K562 treated with DMSO at 1 percent for 12 hours (cell line): ENCODE measurements around the gene DDX27. TPM values are rescaled to one million over a fixed set of nuclear protein-coding genes. Genes with fewer than 3 reads are reported as not detected.

Experiments
- total RNA-seq: library from RNA; unstranded; fragments of 300-600 nt; gene quantifications from 2 replicates; pipeline ENCODE4 v1.2.3, GENCODE V29; 2022; ENCODE audit not compliant: insufficient read depth

The DDX27 gene, protein sequence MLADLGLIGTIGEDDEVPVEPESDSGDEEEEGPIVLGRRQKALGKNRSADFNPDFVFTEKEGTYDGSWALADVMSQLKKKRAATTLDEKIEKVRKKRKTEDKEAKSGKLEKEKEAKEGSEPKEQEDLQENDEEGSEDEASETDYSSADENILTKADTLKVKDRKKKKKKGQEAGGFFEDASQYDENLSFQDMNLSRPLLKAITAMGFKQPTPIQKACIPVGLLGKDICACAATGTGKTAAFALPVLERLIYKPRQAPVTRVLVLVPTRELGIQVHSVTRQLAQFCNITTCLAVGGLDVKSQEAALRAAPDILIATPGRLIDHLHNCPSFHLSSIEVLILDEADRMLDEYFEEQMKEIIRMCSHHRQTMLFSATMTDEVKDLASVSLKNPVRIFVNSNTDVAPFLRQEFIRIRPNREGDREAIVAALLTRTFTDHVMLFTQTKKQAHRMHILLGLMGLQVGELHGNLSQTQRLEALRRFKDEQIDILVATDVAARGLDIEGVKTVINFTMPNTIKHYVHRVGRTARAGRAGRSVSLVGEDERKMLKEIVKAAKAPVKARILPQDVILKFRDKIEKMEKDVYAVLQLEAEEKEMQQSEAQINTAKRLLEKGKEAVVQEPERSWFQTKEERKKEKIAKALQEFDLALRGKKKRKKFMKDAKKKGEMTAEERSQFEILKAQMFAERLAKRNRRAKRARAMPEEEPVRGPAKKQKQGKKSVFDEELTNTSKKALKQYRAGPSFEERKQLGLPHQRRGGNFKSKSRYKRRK
- 30.5 and 47.4 TPM in 2 replicates for total RNA-seq

GRCh38 chr20:49219091-49219923 lies at the start of gene DDX27:
DDX27 (plus strand) TSS chr20:49219416; CDS start chr20:49219449, 33 bp downstream.

DNA sequence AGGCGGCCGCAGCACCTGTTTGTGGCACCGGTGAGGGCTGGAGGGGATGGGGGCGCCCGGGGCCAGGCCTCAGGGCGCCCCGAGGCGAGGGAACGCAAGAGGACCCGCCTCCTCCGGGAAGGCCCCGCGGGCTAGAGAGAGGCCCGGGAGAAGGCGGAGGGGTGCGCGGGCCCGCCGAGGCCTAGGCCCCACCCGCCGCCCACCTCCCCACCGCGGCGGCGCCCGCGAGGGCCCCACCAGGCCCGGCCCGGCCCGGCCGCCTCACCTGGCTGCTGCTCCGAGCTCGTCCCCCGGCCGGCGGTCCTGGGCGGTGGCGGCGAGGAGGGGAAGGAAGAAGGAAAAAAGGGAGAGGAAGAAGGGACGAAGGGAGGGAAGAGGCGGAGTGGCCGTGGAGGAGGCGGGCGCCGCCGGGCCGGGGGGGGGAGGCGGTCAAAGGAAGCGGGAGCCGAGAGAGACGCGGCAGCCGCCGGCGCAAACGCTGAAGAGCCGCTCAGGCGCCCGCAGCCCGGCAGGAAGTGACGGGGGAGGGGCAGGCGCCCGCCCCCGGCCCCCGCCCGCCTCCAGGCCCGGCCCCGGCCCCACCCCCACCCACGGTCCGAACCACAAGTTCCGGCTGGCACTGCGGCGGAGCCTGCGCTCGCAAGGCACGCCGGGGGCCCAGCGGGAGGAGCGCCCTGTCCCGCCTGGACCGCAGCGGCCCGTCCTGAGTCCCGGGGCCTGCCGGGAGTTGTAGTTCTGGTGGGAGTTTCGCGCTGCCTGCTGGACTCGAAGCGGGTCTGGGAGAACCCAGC lies 31.2 kb upstream of the DDX27 start, which contains the start of gene STAU1:
Gene STAU1, minus strand, starts transcription at position 484 of the 791 bp plus-strand sequence. CDS start 22,133 bp downstream, outside the sequence.

DNA sequence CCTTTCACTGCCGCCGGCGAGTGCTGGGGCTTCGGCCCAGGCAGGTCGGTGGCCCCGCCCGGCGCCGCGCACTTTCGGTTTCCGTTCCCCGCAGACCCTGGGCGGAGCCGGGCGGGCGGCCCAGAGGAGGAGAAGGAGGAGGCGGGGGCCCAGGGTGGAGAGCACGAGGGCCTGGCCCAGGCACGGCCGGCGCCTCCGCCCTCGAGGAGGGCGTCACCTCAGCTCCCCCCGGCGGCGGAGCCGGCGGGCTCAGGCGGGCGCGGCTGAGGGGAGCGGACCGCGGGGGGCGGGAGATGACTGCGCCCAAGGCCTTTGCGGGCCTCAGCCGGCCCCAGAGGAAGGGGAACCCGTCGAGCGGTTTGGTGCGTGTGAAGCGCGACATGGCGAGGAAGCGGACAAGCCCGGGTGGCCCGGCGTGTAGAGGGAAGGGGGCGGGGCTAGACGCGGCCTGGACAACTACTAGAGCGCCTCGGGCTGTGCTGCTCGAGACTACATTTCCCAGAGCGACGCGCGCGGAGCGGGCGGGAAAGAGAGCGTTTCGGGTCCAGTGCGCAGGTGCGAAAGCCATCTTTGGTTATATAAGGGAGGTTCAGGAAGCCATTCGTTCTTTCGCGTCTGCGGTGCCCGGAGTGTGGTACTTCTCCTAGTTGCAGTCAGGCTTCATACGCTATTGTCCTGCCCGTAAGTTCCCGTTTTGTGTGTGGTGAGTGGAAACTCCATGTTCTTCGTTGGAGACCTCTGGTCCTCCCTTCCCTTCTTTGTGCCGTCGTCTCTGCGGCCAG lies 59.0 kb downstream of the DDX27 start, which contains the start of gene ZNFX1:
Gene ZNFX1, minus strand, starts transcription at position 22 of the 782 bp plus-strand sequence. CDS start 2,218 bp downstream, outside the sequence.

Other genes with a start within 250 kb of the DDX27 start
- 47.1 and 114 TPM in 2 replicates for gene CSE1L, start 173.1 kb upstream of the DDX27 start, total RNA-seq
- gene STAU1, start 31.1 kb upstream of the DDX27 start, total RNA-seq: 44.8 and 97.7 TPM in 2 replicates
- 2.7 and 8.8 TPM in 2 replicates for gene ZNFX1, start 58.6 kb downstream of the DDX27 start, total RNA-seq